Psoas muscle (tissue), 8 donors: ENCODE data around the gene ITPR3. TPM values are rescaled to one million over a fixed set of nuclear protein-coding genes. Genes with fewer than 3 reads are reported as not detected.

ENCODE experiments used
- ATAC-seq, 4 donors: fragments of 200-7000 bp; cut with Tn5 transposase; one replicate each; pipeline ENCODE4 v1.9.1; 2020; ENCODE audit warnings: moderate library complexity in 3 of 4, mild to moderate bottlenecking in 2 of 4
- DNase-seq, 2 donors: peaks; one replicate each; pipeline ENCODE4 v3.0.0-alpha.2; 2020
- H3K27ac ChIP-seq: fragments of 200-600 bp; one replicate; pipeline ENCODE4 v1.8.0; 2022
- H3K27me3 ChIP-seq, 3 donors: fragments of 200-600 bp in 1 of 3; one replicate each; pipeline versions ENCODE4 v1.6.1 to v1.8.0; 2013 to 2022; ENCODE audit warnings: low read length in 2 of 3, mild to moderate bottlenecking in 2 of 3, moderate library complexity in 1 of 3; ENCODE audit not compliant: insufficient read depth in 3 of 3
- H3K36me3 ChIP-seq, 2 donors: fragments of 200-600 bp in 1 of 2; one replicate each; pipeline versions ENCODE4 v1.6.1 to v1.8.0; 2013 to 2022; ENCODE audit warnings: low read depth in 1 of 2, mild to moderate bottlenecking in 1 of 2, moderate library complexity in 1 of 2; ENCODE audit not compliant: insufficient read depth in 1 of 2
- H3K4me1 ChIP-seq: fragments of 200-600 bp; one replicate; pipeline ENCODE4 v1.8.0; 2022
- H3K4me3 ChIP-seq: fragments of 200-600 bp; one replicate; pipeline ENCODE4 v1.8.0; 2022; ENCODE audit warnings: mild to moderate bottlenecking
- H3K9me3 ChIP-seq: fragments of 200-600 bp; one replicate; pipeline ENCODE4 v1.8.0; 2022
- WGBS, 3 donors: extraction: QIAGEN DNeasy Blood & Tissue Kit; methylation state at CpG; one replicate each; pipeline versions ENCODE4 v1.1.6 to v1.1.7; 2013; 5-methylcytosine and 5-hydroxymethylcytosine counted together
- intact Hi-C, 2 donors: fragments of 100-400 bp; cut with DNase I; formaldehyde crosslinking; loops; one replicate each; pipeline versions ENCODE4 v1.11.0 to v1.14.2; 2022
- polyA plus RNA-seq, 3 donors: library from polyadenylated mRNA; stranded (reverse); fragments of 200-250 nt; gene quantifications; one replicate each; pipeline ENCODE4 v1.2.3, GENCODE V29; 2013
- total RNA-seq, 4 donors: library from RNA; stranded (reverse); fragmentation: NEBNext Ultra II Directional in 2 of 4; extraction: Animal tissue kit (Norgen Biotek cat#: 25700) in 2 of 4; gene quantifications; one replicate each; pipeline versions ENCODE4 v1.2.1 to v1.2.4, GENCODE V29; 2021 to 2023
- TF ChIP-seq, protein P1 (sequence below): fragments of 200-600 bp; IDR thresholded peaks from one replicate; pipeline ENCODE4 v1.8.0; 2022; ENCODE audit warnings: antibody characterized with exemption
- donor health status: healthy with polysubstance abuse.
- donor health status: DM: no; HTN: no; CAD: no; lungs with moderate emphysema.
- donor health status: Bipolar disorder and iron deficiency.
- donor health status: healthy.
- donor health status: DM: yes; HTN: yes; CAD: no.
- donor health status: DM: no; HTN: no; CAD: no.
- donor health status: DM: no; HTN: no; CAD: no.
- donor health status: DM: yes; HTN: yes; CAD: no.

Gene ITPR3
- total and polyA plus RNA-seq, 7 donors, result 1.9 to 7.4 (median 3.8) TPM

DNA sequence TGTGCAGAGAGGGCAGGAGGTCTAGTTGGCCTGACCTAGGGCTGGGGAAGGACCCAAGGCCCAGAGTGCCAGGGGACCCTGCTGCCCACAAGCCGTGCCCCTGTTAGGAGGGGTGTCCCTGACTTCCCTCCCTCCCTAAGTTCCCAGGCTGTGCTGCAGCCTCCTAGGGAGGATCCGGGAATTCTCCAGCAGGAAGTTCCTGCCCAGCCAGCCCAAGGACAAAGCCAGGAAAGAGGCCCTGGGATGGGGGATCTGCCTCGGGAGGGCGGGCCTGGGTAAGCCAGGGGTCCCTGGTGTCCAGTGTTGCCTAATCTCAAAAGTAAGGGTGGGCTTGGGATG is 31.8 kb upstream of the ITPR3 start:
- no peak for ATAC-seq
- peak overlapping the region; percentile 91 for H3K27ac ChIP-seq
- H3K4me1 ChIP-seq, result peaks cover 28% of the 10 kb centered on the region

DNA sequence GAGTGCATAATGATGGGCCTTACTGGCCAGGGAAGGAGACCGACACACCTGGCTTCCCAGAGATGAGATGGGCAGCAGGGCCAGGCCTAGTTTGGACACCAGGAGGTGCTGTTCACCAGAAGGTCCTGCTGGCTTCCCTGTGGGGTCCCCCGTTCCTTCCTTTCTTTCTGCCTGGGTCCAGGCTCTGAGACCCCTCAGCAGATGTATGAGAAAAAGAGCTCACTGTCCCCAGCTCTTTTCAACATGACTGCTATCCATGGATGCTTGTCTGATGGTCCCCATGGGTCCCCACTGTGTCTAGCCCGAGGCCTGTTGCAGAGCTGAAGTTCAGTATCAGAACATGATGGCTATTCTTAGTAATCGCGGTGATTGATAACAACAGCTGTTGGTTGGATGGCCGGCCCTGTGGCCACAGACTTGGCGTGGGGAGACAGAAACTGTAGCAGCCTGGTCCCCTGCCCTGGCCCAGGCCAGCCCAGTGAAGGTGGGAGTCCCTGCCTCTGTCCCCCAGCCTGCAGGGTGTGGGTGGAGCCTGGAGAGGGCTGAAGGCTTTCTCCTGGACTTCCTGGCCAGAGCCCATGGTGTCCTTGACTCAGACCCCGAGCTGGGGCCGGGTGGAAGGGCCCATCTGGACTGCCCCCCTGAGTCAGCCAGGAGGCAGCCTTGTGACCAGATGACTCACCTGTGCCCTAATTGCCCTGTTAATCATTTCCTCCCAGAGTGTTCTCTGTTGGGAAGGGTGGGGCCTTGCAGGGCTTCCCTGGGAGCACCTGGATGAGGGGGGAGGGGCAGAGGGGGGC is 31.2 kb upstream of the ITPR3 start:
- Histone ChIP-seq H3K4me3 (no peak overlapping the region), H3K9me3 (no peaks in the 10 kb centered on the region), H3K27me3 (no peaks in the 10 kb centered on the region), H3K36me3 (no peaks in the 10 kb centered on the region), H3K4me1 (peaks cover 28% of the 10 kb centered on the region), H3K27ac (peak overlapping the region; percentile 91)
- peak; percentile 83 to 93 for DNase-seq
- 3 to 13% (median 8%) methylated on average over 9 of the region's 9 CpGs for WGBS, 3 donors
- intact Hi-C loops, result loop anchor here (5.0 to 10.0 kb wide), 5 partner anchors 42 to 565 kb away; no protein-coding TSS in a partner anchor
- TF ChIP-seq, protein P1, sequence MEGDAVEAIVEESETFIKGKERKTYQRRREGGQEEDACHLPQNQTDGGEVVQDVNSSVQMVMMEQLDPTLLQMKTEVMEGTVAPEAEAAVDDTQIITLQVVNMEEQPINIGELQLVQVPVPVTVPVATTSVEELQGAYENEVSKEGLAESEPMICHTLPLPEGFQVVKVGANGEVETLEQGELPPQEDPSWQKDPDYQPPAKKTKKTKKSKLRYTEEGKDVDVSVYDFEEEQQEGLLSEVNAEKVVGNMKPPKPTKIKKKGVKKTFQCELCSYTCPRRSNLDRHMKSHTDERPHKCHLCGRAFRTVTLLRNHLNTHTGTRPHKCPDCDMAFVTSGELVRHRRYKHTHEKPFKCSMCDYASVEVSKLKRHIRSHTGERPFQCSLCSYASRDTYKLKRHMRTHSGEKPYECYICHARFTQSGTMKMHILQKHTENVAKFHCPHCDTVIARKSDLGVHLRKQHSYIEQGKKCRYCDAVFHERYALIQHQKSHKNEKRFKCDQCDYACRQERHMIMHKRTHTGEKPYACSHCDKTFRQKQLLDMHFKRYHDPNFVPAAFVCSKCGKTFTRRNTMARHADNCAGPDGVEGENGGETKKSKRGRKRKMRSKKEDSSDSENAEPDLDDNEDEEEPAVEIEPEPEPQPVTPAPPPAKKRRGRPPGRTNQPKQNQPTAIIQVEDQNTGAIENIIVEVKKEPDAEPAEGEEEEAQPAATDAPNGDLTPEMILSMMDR, result peak; percentile 79
- ATAC-seq, result peak; percentile 88 to 91 (median 90)

More for the DNA sequence above, 31.8 kb upstream of the ITPR3 start:
- Histone ChIP-seq H3K9me3 (no peaks in the 10 kb centered on the region), H3K36me3 (no peaks in the 10 kb centered on the region), H3K4me3 (no peak overlapping the region), H3K27me3 (no peaks in the 10 kb centered on the region)
- intact Hi-C loops, result loop anchor here (5.0 to 10.0 kb wide), 5 partner anchors 43 to 565 kb away; no protein-coding TSS in a partner anchor
- no peak for DNase-seq
- WGBS, 3 donors, result 37 to 51% (median 49%) methylated on average over 4 of the region's 4 CpGs
- TF ChIP-seq, protein P1, result no peak

DNA sequence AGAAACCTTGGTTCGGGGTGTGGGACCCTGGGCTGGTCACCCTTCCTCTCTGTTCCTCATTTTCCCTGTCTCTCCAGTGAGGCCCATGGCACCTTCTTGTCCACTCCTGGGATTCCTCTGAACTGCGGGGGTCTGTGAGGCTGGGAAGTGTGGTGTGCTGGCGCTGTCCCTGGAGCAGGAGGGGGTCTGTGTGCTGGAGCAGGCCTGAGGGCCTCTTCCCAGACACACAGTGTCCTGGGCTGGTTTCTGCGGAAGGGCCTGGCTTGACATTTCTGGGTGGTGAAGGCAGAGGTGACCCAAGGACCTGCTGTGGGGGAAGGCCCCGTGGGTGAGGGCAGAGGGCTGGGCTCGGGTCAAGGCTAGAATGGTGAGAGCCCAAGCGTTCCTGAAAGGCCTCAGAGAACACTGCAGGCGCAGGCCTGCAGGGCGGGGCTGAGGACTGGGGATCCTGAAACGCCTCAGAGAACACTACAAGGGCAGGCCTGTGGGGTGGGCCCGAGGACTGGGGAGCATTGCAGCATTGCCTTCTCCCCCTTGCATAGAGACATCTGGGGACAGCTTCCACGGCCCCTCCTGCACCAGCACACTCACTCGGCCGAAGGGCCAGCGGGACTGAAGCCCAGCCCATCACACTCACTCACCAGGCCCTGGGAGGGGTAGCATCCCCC is 30.5 kb upstream of the ITPR3 start:
- 59 to 70% (median 63%) methylated on average over 15 of the region's 15 CpGs for WGBS, 3 donors
- H3K27me3 ChIP-seq, result no peaks in the 10 kb centered on the region
- H3K36me3 ChIP-seq, result no peaks in the 10 kb centered on the region
- TF ChIP-seq, protein P1, result no peak
- intact Hi-C loops, result no loop called here
- H3K4me1 ChIP-seq, result peaks cover 28% of the 10 kb centered on the region
- DNase-seq (no peak), ATAC-seq (peak; percentile 6 to 33 (median 19))
- H3K9me3 ChIP-seq, result no peaks in the 10 kb centered on the region
- H3K4me3 ChIP-seq, result no peak overlapping the region
- H3K27ac ChIP-seq, result peak overlapping the region; percentile 91

DNA sequence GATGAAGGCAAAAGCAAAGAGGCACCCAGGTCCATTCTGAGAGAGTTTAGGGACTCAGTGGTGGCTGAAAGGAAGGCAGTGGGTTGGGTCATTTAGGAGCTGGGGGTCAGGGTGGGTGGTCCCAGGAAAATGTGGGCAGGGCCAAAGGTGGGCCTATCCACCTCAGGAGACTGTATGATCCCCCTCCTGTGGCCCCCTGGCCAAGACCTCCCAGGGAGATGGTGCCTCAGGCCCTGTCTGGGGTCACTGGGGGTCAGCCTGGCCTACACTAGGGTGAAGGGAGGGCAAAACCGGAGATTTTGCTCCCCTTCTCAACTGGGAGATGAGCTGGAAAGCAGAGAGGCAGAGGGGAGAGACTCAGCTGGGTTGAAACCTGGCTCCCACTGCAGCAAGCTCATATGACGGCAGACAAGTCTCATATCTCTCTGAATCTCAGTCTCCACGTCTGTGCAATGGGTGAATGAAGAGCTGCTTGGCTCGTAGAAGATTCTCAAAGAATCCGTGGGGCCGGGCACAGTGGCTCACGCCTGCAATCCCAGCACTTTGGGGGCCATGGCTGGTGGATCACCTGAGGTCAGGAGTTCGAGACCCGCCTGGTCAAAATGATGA is 29.6 kb upstream of the ITPR3 start:
- TF ChIP-seq, protein P1, result no peak
- H3K9me3 ChIP-seq, result no peaks in the 10 kb centered on the region
- no peak for ATAC-seq
- WGBS, 3 donors, result 93 to 97% (median 96%) methylated on average over 9 of the region's 9 CpGs
- no peak overlapping the region for H3K4me3 ChIP-seq
- intact Hi-C loops, result no loop called here
- peak overlapping the region; percentile 91 for H3K27ac ChIP-seq
- H3K27me3 ChIP-seq, result no peaks in the 10 kb centered on the region
- DNase-seq, result no peak
- no peaks in the 10 kb centered on the region for H3K36me3 ChIP-seq
- H3K4me1 ChIP-seq, result peaks cover 28% of the 10 kb centered on the region
